ENCODE measurements around the gene SCAP. TPM values are rescaled to one million over a fixed set of nuclear protein-coding genes. Genes with fewer than 3 reads are reported as not detected.

The SCAP gene
- total RNA-seq, 1 experiment from 2014 or later: 67.6 TPM

- TF ChIP-seq CTCF (IDR thresholded peaks at IDR 0.05 in 2 of 3, conservative IDR thresholded peaks at IDR 0.05 in 1 of 3; ENCODE audit: borderline replicate concordance in 1 of 3, insufficient read depth in 1 of 3, low read depth in 2 of 3, low read length in 2 of 3) (no peak), EGR1 (IDR thresholded peaks at IDR 0.05; ENCODE audit: low read depth) (no peak), ELF1 (IDR thresholded peaks at IDR 0.05; ENCODE audit: borderline replicate concordance, low read depth) (no peak), SP1 (IDR thresholded peaks at IDR 0.05; ENCODE audit: low read depth) (no peak)
Measured at GRCh38 chr3:47380601-47381316, 95.0 kb downstream of the SCAP start, which contains the start of gene PTPN23 (continued).

- ChIA-PET CTCF (interaction anchor here (0.6 to 1.1 kb wide), 2 partner anchors 41 to 142 kb away, joined by 3 to 4 read pairs; no protein-coding TSS in a partner anchor), POLR2A (interaction anchor here (0.7 to 1.5 kb wide), 11 partner anchors 8 to 445 kb away, joined by 3 to 7 read pairs (median 4); no protein-coding TSS in a partner anchor), RAD21 (ENCODE audit: low non-redundant PET in 1 of 2, low total read pairs in 2 of 2, uncharacterized antibody in 2 of 2, unreplicated experiment in 2 of 2) (no interaction called here)
- H2AFZ ChIP-seq (ENCODE audit: low read depth, low read length, poor library complexity, severe bottlenecking): no peak overlapping the region
- peak overlapping the region; percentile 87 to 97 for H3K4me3 ChIP-seq (replicated peaks in 1 of 2; ENCODE audit: low read depth in 1 of 2, low read length in 2 of 2)
- peak overlapping the region; percentile 94 for H3K9ac ChIP-seq (ENCODE audit: low read length)
- no TSS peak for BruUV-seq (replicated peaks)
- no peaks in the 10 kb centered on the region for H4K20me1 ChIP-seq (ENCODE audit: insufficient read depth)
- peaks cover 55% of the 10 kb centered on the region for H3K79me2 ChIP-seq (ENCODE audit: insufficient read depth, low read length)
- H3K27ac ChIP-seq (ENCODE audit: low read depth, low read length): peak overlapping the region; percentile 83
- TF ChIP-seq EZH2phosphoT487 (IDR thresholded peaks at IDR 0.05; ENCODE audit: borderline replicate concordance): no peak
- no peak for TF ChIP-seq SP1 (IDR thresholded peaks at IDR 0.05; ENCODE audit: low read depth)
- no peak for TF ChIP-seq JUND (IDR thresholded peaks at IDR 0.05)
- TF ChIP-seq ZNF274 (IDR thresholded peaks at IDR 0.05; ENCODE audit: low read depth, low read length): no peak
- TF ChIP-seq CBX3 (IDR thresholded peaks at IDR 0.05; ENCODE audit: low read depth): no peak
- TF ChIP-seq POLR2AphosphoS5 (IDR thresholded peaks at IDR 0.05; ENCODE audit: low read depth, low read length): no peak
- TF ChIP-seq POLR2A (IDR thresholded peaks at IDR 0.05; ENCODE audit: borderline replicate concordance, extremely low read depth, insufficient read depth, insufficient read length): peak; percentile 22
- ATAC-seq (peak; percentile 20), DNase-seq (ENCODE audit: low read depth, low spot score) (no peak)
- no peaks in the 10 kb centered on the region for H3K9me2 ChIP-seq (ENCODE audit: insufficient read depth)
- H3K4me2 ChIP-seq (ENCODE audit: low read length): peak overlapping the region; percentile 88
- no peaks in the 10 kb centered on the region for H3K27me3 ChIP-seq (ENCODE audit: insufficient read depth, low read length)
- intact Hi-C loops (cut with micrococcal nuclease): no loop called here
- peaks cover 9 to 25% of the 10 kb centered on the region in 2 experiments for H3K4me1 ChIP-seq (ENCODE audit: control insufficient read depth in 1 of 2, insufficient read depth in 2 of 2, low read length in 2 of 2)
- no peaks in the 10 kb centered on the region for H3K36me3 ChIP-seq (ENCODE audit: control insufficient read depth in 1 of 2, insufficient read depth in 2 of 2, low read length in 2 of 2)
- no peaks in the 10 kb centered on the region for H3K9me3 ChIP-seq (ENCODE audit: control insufficient read depth in 1 of 2, insufficient read depth in 1 of 2, low read depth in 1 of 2, low read length in 2 of 2)
Measured at GRCh38 chr3:47380026-47380600, 95.6 kb downstream of the SCAP start.

All from HCT116 (cell line).